ENCODE data around the gene CALCB.

CALCB gene

GRCh38 chr11:15074206-15075161 lies 1.1 kb downstream of the CALCB start:
- peak; percentile 38 for DNase-seq (ENCODE audit: low spot score)

- DNase-seq (ENCODE audit: low spot score): no peak
Measured at GRCh38 chr11:15075162-15075526, 1.8 kb downstream of the CALCB start.

- DNase-seq (ENCODE audit: low spot score): no peak
Measured at GRCh38 chr11:15091175-15091574, 17.8 kb downstream of the CALCB start.

- no peak for DNase-seq (ENCODE audit: low spot score)
Measured at GRCh38 chr11:15091625-15092024, 18.2 kb downstream of the CALCB start.

- DNase-seq (ENCODE audit: low spot score): no peak
Measured at GRCh38 chr11:15093432-15093831, 20.0 kb downstream of the CALCB start.

GRCh38 chr11:15095736-15096228 lies 22.4 kb downstream of the CALCB start:
- no peak for DNase-seq (ENCODE audit: low spot score)

GRCh38 chr11:15097411-15097810 lies 24.0 kb downstream of the CALCB start:
- no peak for DNase-seq (ENCODE audit: low spot score)

- no peak for DNase-seq (ENCODE audit: low spot score)
Measured at GRCh38 chr11:15099267-15099666, 25.9 kb downstream of the CALCB start.

GRCh38 chr11:15101072-15101709 lies 27.8 kb downstream of the CALCB start:
- DNase-seq (ENCODE audit: low spot score): peak; percentile 82

GRCh38 chr11:15104166-15104565 lies 30.8 kb downstream of the CALCB start:
- DNase-seq (ENCODE audit: low spot score): no peak

- DNase-seq (ENCODE audit: low spot score): peak; percentile 63
Measured at GRCh38 chr11:15106201-15106965, 33.0 kb downstream of the CALCB start.

- peak; percentile 50 for DNase-seq (ENCODE audit: low spot score)
Measured at GRCh38 chr11:15107730-15108515, 34.5 kb downstream of the CALCB start.

- no peak for DNase-seq (ENCODE audit: low spot score)
Measured at GRCh38 chr11:15108592-15109130, 35.3 kb downstream of the CALCB start.

GRCh38 chr11:15109602-15110001 lies 36.2 kb downstream of the CALCB start:
- no peak for DNase-seq (ENCODE audit: low spot score)

- DNase-seq (ENCODE audit: low spot score): no peak
Measured at GRCh38 chr11:15111215-15111614, 37.8 kb downstream of the CALCB start.

- DNase-seq (ENCODE audit: low spot score): no peak
Measured at GRCh38 chr11:15112131-15112541, 38.7 kb downstream of the CALCB start.

- no peak for DNase-seq (ENCODE audit: low spot score)
Measured at GRCh38 chr11:15113381-15113780, 40.0 kb downstream of the CALCB start.

GRCh38 chr11:15114501-15115475 lies 41.4 kb downstream of the CALCB start, which contains the start of gene INSC:
TSS of gene INSC (plus strand) at chr11:15114923. CDS start at chr11:15149175, 34,252 bp downstream.
- peak; percentile 29 for DNase-seq (ENCODE audit: low spot score)

- no peak for DNase-seq (ENCODE audit: low spot score)
Measured at GRCh38 chr11:15115686-15116085, 42.3 kb downstream of the CALCB start.

GRCh38 chr11:15117751-15118150 lies 44.4 kb downstream of the CALCB start:
- no peak for DNase-seq (ENCODE audit: low spot score)
